GM19239 (cell line): ENCODE measurements around the gene UBXN2A.
"Not testable (repeated sequence)": the region's sequence is repeated elsewhere in the genome, so short reads cannot be mapped to it uniquely, and the experiment has no call there.

Experiments used
- DNase-seq: peaks from one replicate; pipeline ENCODE4 v3.0.0; 2011; ENCODE audit warnings: low spot score; ENCODE audit not compliant: insufficient read length
- FAIRE-seq: peaks from 2 replicates; lab custom pipeline; 2011; peaks lifted over from hg19 to GRCh38; lab: Jason Lieb, UNC

Gene UBXN2A

GRCh38 chr2:24010477-24011249 lies 70.4 kb downstream of the UBXN2A start:
- no peak for FAIRE-seq
- DNase-seq: no peak

GRCh38 chr2:24011250-24012104 lies 71.2 kb downstream of the UBXN2A start:
- FAIRE-seq (no peak), DNase-seq (no peak)

GRCh38 chr2:24012521-24013188 lies 72.4 kb downstream of the UBXN2A start:
- DNase-seq (no peak), FAIRE-seq (no peak)

- FAIRE-seq, DNase-seq: not testable (repeated sequence)
Observed at GRCh38 chr2:24014902-24015301, 74.6 kb downstream of the UBXN2A start.

GRCh38 chr2:24015562-24016375 lies 75.5 kb downstream of the UBXN2A start:
- no peak for FAIRE-seq
- DNase-seq: no peak

- FAIRE-seq (no peak), DNase-seq (no peak)
Observed at GRCh38 chr2:24016376-24016761, 76.1 kb downstream of the UBXN2A start.

GRCh38 chr2:24016853-24017703 lies 76.8 kb downstream of the UBXN2A start:
- DNase-seq: no peak
- no peak for FAIRE-seq

- DNase-seq (no peak), FAIRE-seq (no peak)
Observed at GRCh38 chr2:24017711-24018110, 77.4 kb downstream of the UBXN2A start.

- FAIRE-seq (no peak), DNase-seq (no peak)
Observed at GRCh38 chr2:24018241-24018640, 78.0 kb downstream of the UBXN2A start.

GRCh38 chr2:24019729-24020128 lies 79.5 kb downstream of the UBXN2A start:
- no peak for FAIRE-seq
- DNase-seq: no peak

- no peak for FAIRE-seq
- no peak for DNase-seq
Observed at GRCh38 chr2:24020244-24020643, 80.0 kb downstream of the UBXN2A start.

GRCh38 chr2:24021122-24021998 lies 81.1 kb downstream of the UBXN2A start:
- DNase-seq: no peak
- FAIRE-seq: no peak

- FAIRE-seq (no peak), DNase-seq (no peak)
Observed at GRCh38 chr2:24022324-24022974, 82.2 kb downstream of the UBXN2A start.

- no peak for FAIRE-seq
- DNase-seq: no peak
Observed at GRCh38 chr2:24022975-24023575, 82.8 kb downstream of the UBXN2A start.

GRCh38 chr2:24024018-24024417 lies 83.8 kb downstream of the UBXN2A start:
- FAIRE-seq: no peak
- DNase-seq: no peak

GRCh38 chr2:24024996-24025663 lies 84.9 kb downstream of the UBXN2A start:
- FAIRE-seq (no peak), DNase-seq (no peak)

GRCh38 chr2:24026233-24026632 lies 86.0 kb downstream of the UBXN2A start:
- FAIRE-seq (no peak), DNase-seq (no peak)
